T-cell (primary cell): ENCODE results near the gene ZBTB8A. TPM values are rescaled to one million over a fixed set of nuclear protein-coding genes. Genes with fewer than 3 reads are reported as not detected.
A peak's percentile ranks its signal among the peaks of the same experiment; 100 is the strongest.

ENCODE experiments used
- ATAC-seq, 4 experiments: fragments of 200-7000 bp in 3 of 4; fragments of 150-1000 bp in 1 of 4; cut with Tn5 transposase; replicated peaks in 1 of 4; 1 replicate in 3 of 4; 2 replicates in 1 of 4; pipeline ENCODE4 v1.10.0; 2021; ENCODE audit warnings: moderate library complexity in 3 of 4, mild to moderate bottlenecking in 2 of 4, moderate number of reproducible peaks in 1 of 4
- CTCF ChIA-PET, 2 donors: fragments of 300-600 bp; sonication (Branson Sonifier 250); formaldehyde crosslinking; loops; one replicate each; lab custom pipeline; 2022; ENCODE audit warnings: antibody characterized with exemption in 2 of 2; lab: Charles Lee
- POLR2A ChIA-PET, 2 donors: fragments of 300-600 bp; sonication (Branson Sonifier 250); formaldehyde crosslinking; loops; one replicate each; lab custom pipeline; 2022; ENCODE audit warnings: antibody characterized with exemption in 2 of 2; lab: Charles Lee
- DNase-seq, 35 experiments: peaks; one replicate each; pipeline versions ENCODE4 v3.0.0 to v3.0.0-alpha.2; 2013 to 2023
- H3K27ac ChIP-seq: one replicate; pipeline ENCODE4 v1.5.1; 2013; ENCODE audit warnings: low read length
- H3K27me3 ChIP-seq, 2 experiments: replicated peaks in 1 of 2; 1 replicate in 1 of 2; 2 replicates in 1 of 2; pipeline versions ENCODE4 v1.6.1 to v1.7.0; 2013; ENCODE audit warnings: low read length in 1 of 2, mixed read lengths in 1 of 2; ENCODE audit not compliant: control insufficient read depth in 2 of 2, insufficient read depth in 2 of 2; ENCODE audit errors: extremely low read depth in 1 of 2
- H3K36me3 ChIP-seq, 2 donors: 1 replicate in 1 of 2; 2 replicates in 1 of 2; pipeline versions ENCODE4 v1.6.1 to v1.7.0; 2013; ENCODE audit warnings: low read length in 1 of 2; ENCODE audit not compliant: control insufficient read depth in 2 of 2, insufficient read depth in 1 of 2; ENCODE audit errors: extremely low read depth in 1 of 2
- H3K4me1 ChIP-seq, 2 experiments: 1 replicate in 1 of 2; 2 replicates in 1 of 2; pipeline versions ENCODE4 v1.6.1 to v1.7.0; 2013; ENCODE audit warnings: low read length in 2 of 2, mixed read lengths in 1 of 2; ENCODE audit not compliant: insufficient read depth in 2 of 2, control insufficient read depth in 1 of 2; ENCODE audit errors: extremely low read depth in 1 of 2
- H3K4me3 ChIP-seq, 2 donors: 1 replicate in 1 of 2; 2 replicates in 1 of 2; pipeline versions ENCODE4 v1.5.1 to v1.7.0; 2013; ENCODE audit warnings: mild to moderate bottlenecking in 2 of 2, low read length in 1 of 2, moderate library complexity in 1 of 2; ENCODE audit not compliant: control insufficient read depth in 1 of 2; ENCODE audit errors: extremely low read depth in 1 of 2
- H3K9me3 ChIP-seq: 2 replicates; pipeline ENCODE4 v1.7.0; 2013
- H3K27ac Mint-ChIP-seq, 2 donors: one replicate each; pipeline ENCODE4 v1.8.0; 2020 to 2021; ENCODE audit warnings: mild to moderate bottlenecking in 2 of 2, mixed read lengths in 2 of 2
- H3K27me3 Mint-ChIP-seq, 2 donors: one replicate each; pipeline ENCODE4 v1.8.0; 2021 to 2022; ENCODE audit warnings: mixed read lengths in 2 of 2
- H3K36me3 Mint-ChIP-seq: one replicate; pipeline ENCODE4 v1.8.0; 2021; ENCODE audit warnings: mixed read lengths
- H3K4me1 Mint-ChIP-seq, 3 donors: one replicate each; pipeline ENCODE4 v1.8.0; 2020 to 2022; ENCODE audit warnings: mixed read lengths in 3 of 3, mild to moderate bottlenecking in 1 of 3
- H3K4me3 Mint-ChIP-seq, 3 donors: one replicate each; pipeline ENCODE4 v1.8.0; 2020 to 2022; ENCODE audit warnings: mild to moderate bottlenecking in 3 of 3, mixed read lengths in 3 of 3, moderate library complexity in 3 of 3
- H3K9me3 Mint-ChIP-seq, 3 donors: one replicate each; pipeline ENCODE4 v1.8.0; 2020 to 2022; ENCODE audit warnings: mixed read lengths in 3 of 3
- WGBS: methylation state at CpG from one replicate; pipeline ENCODE4 v1.1.5; 2013; ENCODE audit warnings: missing lambda C conversion rate; ENCODE audit not compliant: insufficient coverage; 5-methylcytosine and 5-hydroxymethylcytosine counted together
- total RNA-seq, 35 experiments: library from RNA in 6 of 35; stranded (reverse) in 6 of 35; fragments of 120-200 nt in 1 of 35; gene quantifications; one replicate each; pipeline versions ENCODE4 v1.2.1 to v1.2.4 and lab custom pipeline; 2013 to 2026

ZBTB8A gene
- total RNA-seq, 5 donors from 2014 or later (not counting 1 experiment from before 2014, with no cell fraction given), result 0.05 to 0.13 (median 0.11) TPM; not detected in 1

DNA sequence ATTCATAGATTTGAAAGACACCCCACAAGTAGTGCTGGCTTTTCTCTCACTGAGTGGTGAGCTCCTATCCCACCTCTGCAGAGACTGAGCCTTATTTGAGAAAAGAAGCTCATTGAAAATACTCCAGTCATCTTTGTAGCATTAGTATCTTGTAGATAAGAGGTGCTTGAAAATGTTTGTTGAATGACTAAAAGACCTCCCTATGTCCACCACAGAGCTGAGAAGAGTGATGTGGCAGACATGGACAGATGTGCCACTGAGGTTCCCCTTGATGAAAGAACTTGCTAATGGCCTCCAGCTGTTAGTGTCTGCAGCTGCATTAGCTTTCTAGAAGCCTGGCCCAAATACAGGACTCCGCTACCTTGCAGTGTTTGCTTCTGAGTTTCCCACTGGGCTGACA lies 29.3 kb upstream of the ZBTB8A start:
- ChIA-PET CTCF (no interaction called here), POLR2A (no interaction called here)
- Histone ChIP-seq H3K27ac (no peak overlapping the region), H3K36me3 (no peaks in the 10 kb centered on the region), H3K4me3 (no peak overlapping the region), H3K9me3 (no peaks in the 10 kb centered on the region), H3K4me1 (no peaks in the 10 kb centered on the region), H3K27me3 (peaks cover 0 to 10% of the 10 kb centered on the region in 2 experiments)
- Mint-ChIP-seq H3K36me3 (no peaks in the 10 kb centered on the region), H3K27me3 (peaks cover 18 to 33% of the 10 kb centered on the region in 2 donors), H3K9me3 (no peaks in the 10 kb centered on the region), H3K4me3 (no peak overlapping the region), H3K4me1 (no peaks in the 10 kb centered on the region), H3K27ac (no peak overlapping the region)
- 100% methylated on average over 1 of the region's 1 CpG for WGBS
- no peak for DNase-seq
- no peak for ATAC-seq

DNA sequence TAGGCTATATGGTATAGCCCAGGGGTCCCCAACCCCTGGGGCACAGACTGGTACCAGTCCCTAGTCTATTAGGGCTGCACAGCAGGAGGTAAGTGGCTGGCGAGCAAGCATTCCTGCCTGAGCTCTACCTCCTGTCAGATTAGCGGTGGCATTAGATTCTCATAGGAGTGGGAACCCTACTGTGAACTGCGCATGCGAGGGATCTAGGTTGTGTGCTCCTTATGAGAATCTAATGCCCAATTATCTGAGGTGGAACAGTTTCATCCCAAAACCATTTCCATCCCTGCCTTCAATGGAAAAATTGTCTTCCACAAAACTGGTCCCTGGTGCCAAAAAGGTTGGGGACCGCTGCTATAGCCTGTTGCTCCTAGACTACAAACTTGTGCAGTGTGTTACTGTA lies 22.8 kb upstream of the ZBTB8A start:
- Mint-ChIP-seq H3K4me3 (no peak overlapping the region), H3K4me1 (peaks cover 0 to 4% (median 2%) of the 10 kb centered on the region in 3 donors), H3K36me3 (no peaks in the 10 kb centered on the region), H3K9me3 (no peaks in the 10 kb centered on the region), H3K27me3 (peaks cover 0 to 5% of the 10 kb centered on the region in 2 donors), H3K27ac (no peak overlapping the region)
- no CpG with 5 or more reads among the region's 5 CpGs for WGBS
- no peak for DNase-seq
- peaks cover 0 to 15% of the 10 kb centered on the region in 2 experiments for H3K27me3 ChIP-seq
- ChIA-PET POLR2A (no interaction called here), CTCF (no interaction called here)
- no peaks in the 10 kb centered on the region for H3K9me3 ChIP-seq
- no peak overlapping the region for H3K4me3 ChIP-seq
- H3K36me3 ChIP-seq, result no peaks in the 10 kb centered on the region
- H3K27ac ChIP-seq, result no peak overlapping the region
- peaks cover 0 to 9% of the 10 kb centered on the region in 2 experiments for H3K4me1 ChIP-seq
- ATAC-seq, result no peak

- H3K4me3 Mint-ChIP-seq, result no peak overlapping the region
- peaks cover 0 to 4% (median 2%) of the 10 kb centered on the region in 3 donors for H3K4me1 Mint-ChIP-seq
- ChIA-PET POLR2A (no interaction called here), CTCF (no interaction called here)
- H3K36me3 Mint-ChIP-seq, result no peaks in the 10 kb centered on the region
- DNase-seq, result no peak
- H3K27me3 ChIP-seq, result peaks cover 0 to 15% of the 10 kb centered on the region in 2 experiments
- WGBS, result 80% methylated on average over 1 of the region's 4 CpGs
- H3K27ac ChIP-seq, result no peak overlapping the region
- no peaks in the 10 kb centered on the region for H3K9me3 ChIP-seq
- no peak for ATAC-seq
- H3K4me1 ChIP-seq, result peaks cover 0 to 9% of the 10 kb centered on the region in 2 experiments
- no peak overlapping the region for H3K4me3 ChIP-seq
- H3K9me3 Mint-ChIP-seq, result no peaks in the 10 kb centered on the region
- H3K36me3 ChIP-seq, result no peaks in the 10 kb centered on the region
- H3K27me3 Mint-ChIP-seq, result peaks cover 2 to 5% of the 10 kb centered on the region in 2 donors
- no peak overlapping the region for H3K27ac Mint-ChIP-seq
These were observed 20.3 kb upstream of the ZBTB8A start for GRCh38 chr1:32518976-32519375.

DNA sequence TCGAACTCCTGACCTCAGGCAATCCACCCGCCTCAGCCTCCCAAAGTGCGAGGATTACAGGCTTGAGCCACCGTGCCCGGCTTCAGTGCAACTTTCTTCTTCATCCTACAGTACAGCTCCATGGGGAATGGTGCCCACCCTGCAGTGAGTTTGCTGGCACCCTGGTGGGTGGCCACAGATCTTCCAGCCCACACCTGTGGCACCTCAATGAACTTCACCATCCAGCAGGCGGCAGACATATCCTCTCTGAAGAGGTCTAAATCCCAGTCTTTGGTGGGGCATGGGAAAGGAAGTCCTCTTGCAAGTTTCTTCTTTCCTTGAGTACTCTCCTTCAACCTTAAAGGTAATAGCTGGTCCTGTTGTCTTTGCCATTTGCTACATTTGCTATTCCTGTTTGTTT lies 18.1 kb upstream of the ZBTB8A start:
- Mint-ChIP-seq H3K27ac (no peak overlapping the region), H3K4me1 (peaks cover 0 to 4% (median 2%) of the 10 kb centered on the region in 3 donors), H3K9me3 (no peaks in the 10 kb centered on the region), H3K27me3 (peaks cover 2 to 5% of the 10 kb centered on the region in 2 donors), H3K36me3 (no peaks in the 10 kb centered on the region), H3K4me3 (peak overlapping the region; percentile 61 to 69 (median 65))
- no peak overlapping the region for H3K27ac ChIP-seq
- POLR2A ChIA-PET, result interaction anchor here in 1 of 2 donors (0.6 to 0.8 kb wide), 2 partner anchors 20 to 199 kb away, joined by 3 to 12 read pairs; no protein-coding TSS in a partner anchor
- 88% methylated on average over 5 of the region's 6 CpGs for WGBS
- CTCF ChIA-PET, result interaction anchor here (0.6 to 1.4 kb wide), 16 partner anchors 14 to 645 kb away, joined by 3 to 14 read pairs (median 4); partner anchors contain the start of gene RBBP4 (in 1 of the 2)
- H3K9me3 ChIP-seq, result no peaks in the 10 kb centered on the region
- H3K27me3 ChIP-seq, result peaks cover 0 to 17% of the 10 kb centered on the region in 2 experiments
- H3K4me3 ChIP-seq, result no peak overlapping the region
- ATAC-seq (no peak), DNase-seq (no peak)
- H3K4me1 ChIP-seq, result peaks cover 0 to 9% of the 10 kb centered on the region in 2 experiments
- H3K36me3 ChIP-seq, result no peaks in the 10 kb centered on the region

DNA sequence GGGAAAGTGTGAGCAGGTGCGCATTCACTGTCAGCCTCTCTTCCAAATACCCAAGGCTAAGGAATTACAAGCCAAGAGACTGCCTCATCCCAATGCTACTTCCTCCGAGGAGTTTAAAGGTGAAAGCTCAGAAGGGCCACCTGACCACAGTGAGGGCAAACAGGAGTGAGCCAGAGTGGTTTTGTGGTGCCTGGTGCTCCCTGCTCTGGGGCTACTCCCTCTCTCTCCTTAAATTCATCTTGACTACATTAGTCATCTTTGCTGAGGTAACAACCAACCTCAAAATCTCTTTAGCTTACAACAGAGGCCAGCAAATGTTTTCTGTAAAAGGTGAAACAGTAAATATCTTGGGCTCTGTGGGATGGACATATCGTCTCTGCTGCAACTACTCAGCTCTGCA lies 14.2 kb upstream of the ZBTB8A start:
- Mint-ChIP-seq H3K9me3 (no peaks in the 10 kb centered on the region), H3K4me3 (no peak overlapping the region), H3K36me3 (no peaks in the 10 kb centered on the region), H3K27me3 (peaks cover 2 to 5% of the 10 kb centered on the region in 2 donors), H3K27ac (no peak overlapping the region), H3K4me1 (peaks cover 0 to 4% (median 2%) of the 10 kb centered on the region in 3 donors)
- Histone ChIP-seq H3K4me1 (peaks cover 0 to 9% of the 10 kb centered on the region in 2 experiments), H3K4me3 (no peak overlapping the region), H3K36me3 (no peaks in the 10 kb centered on the region), H3K9me3 (no peaks in the 10 kb centered on the region), H3K27ac (no peak overlapping the region), H3K27me3 (peaks cover 0 to 17% of the 10 kb centered on the region in 2 experiments)
- no peak for DNase-seq
- WGBS, result no CpG with 5 or more reads among the region's 3 CpGs
- ChIA-PET CTCF (interaction anchor here in 1 of 2 donors (0.6 kb wide), 1 partner anchor 774 kb away, joined by 3 read pairs; no protein-coding TSS in a partner anchor), POLR2A (no interaction called here)
- no peak for ATAC-seq

GRCh38 chr1:32525661-32526444 lies 13.4 kb upstream of the ZBTB8A start:
- WGBS, result 100% methylated on average over 7 of the region's 9 CpGs
- DNase-seq (no peak), ATAC-seq (no peak)
- CTCF ChIA-PET, result interaction anchor here in 1 of 2 donors (0.6 kb wide), 1 partner anchor 773 kb away, joined by 3 read pairs; no protein-coding TSS in a partner anchor
- Histone ChIP-seq H3K4me3 (no peak overlapping the region), H3K4me1 (peaks cover 0 to 4% of the 10 kb centered on the region in 2 experiments), H3K27me3 (peaks cover 0 to 12% of the 10 kb centered on the region in 2 experiments), H3K27ac (no peak overlapping the region), H3K36me3 (no peaks in the 10 kb centered on the region), H3K9me3 (no peaks in the 10 kb centered on the region)
- POLR2A ChIA-PET, result no interaction called here
- Mint-ChIP-seq H3K27ac (no peak overlapping the region), H3K4me1 (peaks cover 0 to 2% (median 0%) of the 10 kb centered on the region in 3 donors), H3K9me3 (no peaks in the 10 kb centered on the region), H3K27me3 (peaks cover 2 to 5% of the 10 kb centered on the region in 2 donors), H3K4me3 (no peak overlapping the region), H3K36me3 (no peaks in the 10 kb centered on the region)
